Measurements from ENCODE around the gene SCAMP5. TPM values are rescaled to one million over a fixed set of nuclear protein-coding genes. Genes with fewer than 3 reads are reported as not detected.
A peak's percentile ranks its signal among the peaks of the same experiment; 100 is the strongest.

The SCAMP5 gene
- total RNA-seq: 1 to 10 TPM; 2.0 to 3.0 TPM

GRCh38 chr15:74995182-74995778 lies at the start of gene SCAMP5:
TSS of gene SCAMP5 (plus strand) at chr15:74995563. CDS start at chr15:75011840, 16,277 bp downstream.
- Mint-ChIP-seq H3K27ac (peak within 1 kb of the TSS; percentile 59), H3K27me3 (peaks cover 26% of the 10 kb centered on the region), H3K4me3 (peak within 1 kb of the TSS; percentile 79), H3K36me3 (ENCODE audit: low read depth) (no peaks in the 10 kb centered on the region), H3K9me3 (no peaks in the 10 kb centered on the region), H3K4me1 (peaks cover 12% of the 10 kb centered on the region)
- peak; percentile 96 for DNase-seq
- POLR2A ChIA-PET: interaction anchor here (0.8 kb wide), 1 partner anchor 28 kb away, joined by 3 read pairs; the partner anchor contains the start of gene PPCDC
- CTCF ChIA-PET: interaction anchor here (0.5 to 1.9 kb wide), 10 partner anchors 9 to 332 kb away, joined by 3 to 7 read pairs (median 3); partner anchors contain the start of gene RPP25

DNA sequence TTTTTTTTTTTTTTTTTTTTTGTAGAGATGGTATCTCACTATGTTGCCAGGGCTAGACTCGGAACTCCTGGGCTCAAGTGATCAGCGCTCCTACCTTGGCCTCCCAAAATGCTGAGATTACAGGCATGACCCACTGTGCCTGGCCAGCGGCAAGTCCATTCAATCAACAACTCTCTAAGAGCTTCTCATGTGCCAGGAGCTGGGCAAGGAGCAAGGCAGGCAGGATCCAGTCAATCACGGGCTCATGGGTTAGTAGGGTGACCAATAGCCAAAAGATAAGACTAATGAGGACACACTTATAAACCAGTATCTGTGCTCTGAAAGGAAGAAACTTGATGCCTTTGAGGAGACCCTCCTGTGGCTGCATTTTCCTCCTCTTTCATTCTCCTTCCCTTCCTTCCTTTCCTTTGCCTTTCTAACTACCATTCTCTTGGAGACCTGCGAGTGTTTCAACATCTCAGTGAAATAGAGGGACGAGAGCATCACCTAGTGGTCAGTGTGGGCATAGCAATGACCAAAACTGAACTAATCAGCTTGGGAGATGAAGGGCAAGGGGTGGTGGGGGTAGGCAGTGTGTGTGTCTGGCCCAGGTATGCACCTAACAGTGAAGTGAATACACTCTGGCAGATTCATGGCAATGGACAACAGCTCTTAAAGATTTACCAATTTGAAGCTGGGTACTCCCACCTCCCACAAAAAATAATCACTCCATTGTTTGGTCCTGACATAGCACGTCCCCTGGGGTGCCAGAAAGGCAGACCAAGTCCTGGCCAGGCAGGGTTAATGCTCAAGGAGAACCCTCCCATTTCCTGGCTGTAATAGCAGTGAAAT lies 45.1 kb upstream of the SCAMP5 start:
- H3K4me3 Mint-ChIP-seq: no peak overlapping the region
- ChIA-PET POLR2A (no interaction called here), CTCF (interaction anchor here (0.6 to 3.3 kb wide), 27 partner anchors 9 to 332 kb away, joined by 3 to 10 read pairs (median 4); no protein-coding TSS in a partner anchor)
- DNase-seq: peak; percentile 85
- no peaks in the 10 kb centered on the region for H3K27me3 Mint-ChIP-seq
- H3K9me3 Mint-ChIP-seq: no peaks in the 10 kb centered on the region
- no peak overlapping the region for H3K27ac Mint-ChIP-seq
- no peaks in the 10 kb centered on the region for H3K36me3 Mint-ChIP-seq (ENCODE audit: low read depth)
- H3K4me1 Mint-ChIP-seq: peaks cover 8% of the 10 kb centered on the region

DNA sequence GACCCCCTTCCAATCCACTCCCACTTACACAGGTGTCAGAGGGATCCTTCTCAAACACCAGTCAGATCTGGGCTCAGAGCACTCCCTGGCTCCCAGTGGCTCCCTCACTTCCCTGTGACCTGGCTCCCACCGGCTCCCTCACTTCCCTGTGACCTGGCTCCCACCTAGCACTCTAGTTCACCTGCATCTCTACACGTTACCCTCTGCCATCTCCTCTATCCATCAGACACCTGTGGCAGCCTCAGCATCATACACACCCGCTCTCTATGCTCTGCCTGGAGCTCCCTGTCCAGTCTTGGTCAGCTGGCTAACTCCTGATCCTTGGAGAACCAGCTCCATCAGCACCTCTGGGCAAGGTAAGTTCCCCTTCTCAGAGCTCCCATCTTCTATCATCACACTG lies 44.4 kb upstream of the SCAMP5 start:
- Mint-ChIP-seq H3K27ac (no peak overlapping the region), H3K4me1 (peaks cover 15% of the 10 kb centered on the region), H3K27me3 (no peaks in the 10 kb centered on the region), H3K9me3 (no peaks in the 10 kb centered on the region), H3K4me3 (no peak overlapping the region), H3K36me3 (ENCODE audit: low read depth) (no peaks in the 10 kb centered on the region)
- POLR2A ChIA-PET: no interaction called here
- no peak for DNase-seq
- CTCF ChIA-PET: interaction anchor here (0.6 to 3.3 kb wide), 26 partner anchors 8 to 332 kb away, joined by 3 to 10 read pairs (median 4); no protein-coding TSS in a partner anchor

DNA sequence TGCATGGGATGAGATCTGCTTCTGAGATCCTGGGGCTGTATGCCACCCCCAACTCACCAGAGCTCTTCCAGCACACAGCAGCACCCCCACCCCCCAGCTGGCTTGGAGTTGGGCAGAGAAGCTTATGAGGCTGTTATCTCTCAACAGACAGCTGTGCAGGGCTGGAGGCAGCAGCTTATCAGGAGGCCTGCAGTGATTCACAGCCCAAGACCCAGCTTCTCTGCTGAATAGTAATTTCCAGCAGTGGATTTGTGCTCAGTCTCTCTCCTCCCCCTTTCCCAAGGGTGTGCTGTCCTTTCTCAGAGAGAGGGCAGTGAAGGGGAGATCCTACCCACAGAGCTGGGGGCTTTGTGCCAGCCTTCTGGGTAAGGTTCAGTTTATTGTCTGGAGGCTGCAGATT lies 40.8 kb upstream of the SCAMP5 start:
- H3K4me3 Mint-ChIP-seq: no peak overlapping the region
- no peaks in the 10 kb centered on the region for H3K9me3 Mint-ChIP-seq
- POLR2A ChIA-PET: interaction anchor here (0.7 kb wide), 1 partner anchor 13 kb away, joined by 5 read pairs; no protein-coding TSS in a partner anchor

GRCh38 chr15:74955017-74955416 lies 40.3 kb upstream of the SCAMP5 start:
- H3K4me3 Mint-ChIP-seq: peak overlapping the region; percentile 45
- POLR2A ChIA-PET: interaction anchor here (0.7 kb wide), 1 partner anchor 13 kb away, joined by 5 read pairs; no protein-coding TSS in a partner anchor
- no peaks in the 10 kb centered on the region for H3K9me3 Mint-ChIP-seq
- no peak for DNase-seq
- CTCF ChIA-PET: interaction anchor here (0.7 to 1.3 kb wide), 5 partner anchors 8 to 247 kb away, joined by 3 to 4 read pairs (median 3); partner anchors contain the start of genes C15orf39 and CYP1A2
- H3K27me3 Mint-ChIP-seq: peaks cover 26% of the 10 kb centered on the region
- H3K27ac Mint-ChIP-seq: no peak overlapping the region
- H3K36me3 Mint-ChIP-seq (ENCODE audit: low read depth): no peaks in the 10 kb centered on the region
- H3K4me1 Mint-ChIP-seq: peaks cover 39% of the 10 kb centered on the region

More for the DNA sequence above, 40.8 kb upstream of the SCAMP5 start:
- no peak for DNase-seq
- Mint-ChIP-seq H3K36me3 (ENCODE audit: low read depth) (no peaks in the 10 kb centered on the region), H3K27me3 (peaks cover 22% of the 10 kb centered on the region), H3K4me1 (peaks cover 38% of the 10 kb centered on the region), H3K27ac (no peak overlapping the region)
- CTCF ChIA-PET: interaction anchor here (0.8 to 1.3 kb wide), 6 partner anchors 7 to 206 kb away, joined by 3 to 4 read pairs (median 4); partner anchors contain the start of genes COX5A and CYP1A2

DNA sequence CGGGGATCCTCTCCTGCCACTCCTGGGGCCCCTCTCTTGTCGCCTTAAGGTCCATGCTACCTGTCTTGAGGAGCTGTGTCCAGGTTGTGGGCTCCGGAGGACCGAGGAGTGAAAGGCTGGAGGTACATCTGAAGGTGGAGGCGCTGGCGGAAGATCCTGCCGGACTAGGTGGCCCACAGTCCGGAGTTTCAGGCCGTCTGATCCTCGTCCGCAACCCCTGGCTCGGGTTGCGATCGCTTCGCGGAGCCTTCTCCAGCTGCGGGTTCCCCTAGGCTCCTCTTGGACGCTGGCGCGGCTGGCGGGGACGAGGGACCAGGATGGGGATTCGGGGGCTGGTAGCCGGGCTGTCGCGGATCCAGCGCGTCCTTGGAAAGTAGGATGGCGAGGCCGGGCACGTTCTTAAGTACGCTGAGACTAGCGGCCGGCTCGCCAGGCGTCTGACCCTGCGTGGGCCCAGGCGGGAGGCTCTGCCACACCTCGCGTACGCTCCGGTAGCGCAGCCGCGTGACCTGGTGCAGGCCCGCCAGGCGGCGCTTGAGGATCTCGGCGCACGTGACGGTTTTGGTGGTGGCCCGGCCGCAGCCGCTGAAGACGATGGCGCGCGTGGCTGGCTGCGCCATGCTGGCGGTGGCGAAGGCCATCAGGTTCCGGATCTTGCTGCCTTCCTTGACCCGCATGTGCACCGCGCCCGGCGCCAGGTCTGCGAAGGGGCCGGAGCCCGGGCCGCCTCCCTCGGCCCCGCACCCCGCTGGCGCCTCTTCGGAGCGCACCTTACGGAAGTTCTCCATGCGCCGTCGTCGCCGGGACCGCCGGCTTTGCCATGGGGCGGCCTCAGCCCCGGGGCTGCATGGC lies 39.3 kb upstream of the SCAMP5 start:
- CTCF ChIA-PET: interaction anchor here (0.8 to 3.0 kb wide), 11 partner anchors 9 to 246 kb away, joined by 3 to 7 read pairs (median 4); partner anchors contain the start of genes C15orf39, CYP1A2 and SCAMP5
- H3K27me3 Mint-ChIP-seq: peaks cover 34% of the 10 kb centered on the region
- peaks cover 42% of the 10 kb centered on the region for H3K4me1 Mint-ChIP-seq
- H3K9me3 Mint-ChIP-seq: no peaks in the 10 kb centered on the region
- DNase-seq: peak; percentile 73
- POLR2A ChIA-PET: no interaction called here
- no peaks in the 10 kb centered on the region for H3K36me3 Mint-ChIP-seq (ENCODE audit: low read depth)
- H3K27ac Mint-ChIP-seq: peak overlapping the region; percentile 31
- H3K4me3 Mint-ChIP-seq: peak overlapping the region; percentile 72

DNA sequence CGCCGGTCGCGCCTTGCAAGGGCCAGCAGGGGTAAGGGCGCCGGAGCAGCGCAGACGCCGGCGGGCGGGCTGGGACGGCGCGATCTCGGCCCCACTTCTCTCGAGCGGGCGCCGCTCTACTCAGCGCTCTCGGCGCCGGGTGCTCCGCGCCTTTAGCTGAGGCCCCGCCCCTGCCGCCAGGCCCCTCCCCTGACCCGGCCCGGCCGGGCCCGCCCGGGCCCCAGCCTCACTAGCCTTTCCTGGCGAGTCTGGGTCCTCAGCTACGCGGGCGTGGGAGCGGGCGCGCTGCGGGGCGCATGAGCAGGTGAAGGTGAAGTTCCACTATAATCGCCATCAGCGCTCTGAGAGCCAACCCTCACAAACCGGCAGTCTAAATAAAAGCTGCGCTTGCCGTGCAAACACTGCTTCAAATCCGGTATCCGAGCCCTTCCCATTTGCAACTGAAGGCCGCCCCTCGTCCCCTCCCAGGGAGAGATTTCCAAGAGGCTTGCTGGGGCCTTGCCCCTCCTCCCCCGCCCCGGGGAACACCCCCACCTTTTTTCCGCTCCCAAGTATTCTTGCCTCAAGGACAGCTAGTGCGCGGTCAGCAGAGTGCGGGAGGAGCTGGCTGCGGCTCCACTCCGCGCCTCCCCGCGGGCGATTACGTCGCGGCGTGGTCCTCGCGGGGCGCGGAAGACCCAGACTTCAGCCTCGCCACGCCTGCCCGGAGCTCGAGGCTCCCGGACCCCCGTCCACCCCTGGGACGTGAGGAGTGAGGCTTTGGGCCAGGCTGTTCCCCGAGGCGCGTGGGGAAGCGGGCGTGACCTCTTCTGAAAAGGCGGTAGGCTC lies 38.5 kb upstream of the SCAMP5 start, which contains the start of gene RPP25:
Gene RPP25, minus strand, starts transcription at position 125 of the 828 bp plus-strand sequence. CDS start 189 bp downstream, outside the sequence.
- Mint-ChIP-seq H3K4me1 (peaks cover 48% of the 10 kb centered on the region), H3K9me3 (no peaks in the 10 kb centered on the region), H3K36me3 (ENCODE audit: low read depth) (no peaks in the 10 kb centered on the region), H3K27me3 (peaks cover 38% of the 10 kb centered on the region), H3K27ac (peak within 1 kb of the TSS; percentile 78), H3K4me3 (peak within 1 kb of the TSS; percentile 72)
- peak; percentile 72 for DNase-seq
- CTCF ChIA-PET: interaction anchor here (0.5 to 3.0 kb wide), 11 partner anchors 9 to 178 kb away, joined by 3 to 7 read pairs (median 3); partner anchors contain the start of gene SCAMP5
- POLR2A ChIA-PET: interaction anchor here (1.0 kb wide), 1 partner anchor 9 kb away, joined by 3 read pairs; no protein-coding TSS in a partner anchor

- Mint-ChIP-seq H3K36me3 (ENCODE audit: low read depth) (no peaks in the 10 kb centered on the region), H3K27ac (no peak overlapping the region), H3K4me1 (peaks cover 48% of the 10 kb centered on the region), H3K4me3 (peak overlapping the region; percentile 72), H3K9me3 (no peaks in the 10 kb centered on the region), H3K27me3 (peaks cover 38% of the 10 kb centered on the region)
- DNase-seq: no peak
- CTCF ChIA-PET: interaction anchor here (0.8 to 3.0 kb wide), 7 partner anchors 9 to 179 kb away, joined by 3 to 7 read pairs (median 3); partner anchors contain the start of gene SCAMP5
- POLR2A ChIA-PET: interaction anchor here (1.0 kb wide), 1 partner anchor 8 kb away, joined by 3 read pairs; no protein-coding TSS in a partner anchor
These were observed 37.8 kb upstream of the SCAMP5 start for GRCh38 chr15:74957476-74958035.

GRCh38 chr15:74958320-74958907 lies 36.9 kb upstream of the SCAMP5 start:
- no peak for DNase-seq
- CTCF ChIA-PET: interaction anchor here (1.1 to 3.0 kb wide), 3 partner anchors 8 to 52 kb away, joined by 3 to 9 read pairs (median 7); partner anchors contain the start of gene SCAMP5
- H3K4me1 Mint-ChIP-seq: peaks cover 48% of the 10 kb centered on the region
- H3K36me3 Mint-ChIP-seq (ENCODE audit: low read depth): no peaks in the 10 kb centered on the region
- H3K27me3 Mint-ChIP-seq: peaks cover 38% of the 10 kb centered on the region
- POLR2A ChIA-PET: no interaction called here
- peak overlapping the region; percentile 27 for H3K4me3 Mint-ChIP-seq
- no peaks in the 10 kb centered on the region for H3K9me3 Mint-ChIP-seq
- H3K27ac Mint-ChIP-seq: peak overlapping the region; percentile 1

- Mint-ChIP-seq H3K27me3 (peaks cover 38% of the 10 kb centered on the region), H3K9me3 (no peaks in the 10 kb centered on the region), H3K27ac (peak overlapping the region; percentile 39), H3K4me3 (peak overlapping the region; percentile 47), H3K4me1 (peaks cover 48% of the 10 kb centered on the region), H3K36me3 (ENCODE audit: low read depth) (no peaks in the 10 kb centered on the region)
- CTCF ChIA-PET: interaction anchor here (0.5 to 3.6 kb wide), 6 partner anchors 9 to 189 kb away, joined by 3 to 14 read pairs (median 5); partner anchors contain the start of gene SCAMP5
- DNase-seq: no peak
- POLR2A ChIA-PET: no interaction called here
These were observed 36.3 kb upstream of the SCAMP5 start for GRCh38 chr15:74958908-74959585.

Data from activated CD4-positive, alpha-beta T cell treated with anti-CD3 and anti-CD28 coated beads, Interleukin-2, amount 10 ng/mL, durations not matched to agents 7 days and 5 days (primary cell).